H1 (cell line): ENCODE data around the gene HSPA12A. TPM values are rescaled to one million over a fixed set of nuclear protein-coding genes. Genes with fewer than 3 reads are reported as not detected.

Experiments used
- CTCF ChIA-PET: fragments of 300-600 bp; sonication (Branson Sonifier 250); formaldehyde crosslinking; loops from one replicate; lab custom pipeline; 2021; ENCODE audit not compliant: partially characterized antibody; lab: Charles Lee
- POLR2A ChIA-PET: fragments of 300-600 bp; sonication (Branson Sonifier 250); formaldehyde crosslinking; loops from one replicate; lab custom pipeline; 2021; ENCODE audit warnings: inconsistent platforms; ENCODE audit not compliant: partially characterized antibody; lab: Charles Lee
- DNase-seq, 2 experiments: peaks; one replicate each; pipeline versions ENCODE4 v3.0.0 to v3.0.0-alpha.2; 2010 to 2022; ENCODE audit warnings: low spot score in 2 of 2, low read depth in 1 of 2, mixed read lengths in 1 of 2
- FAIRE-seq: peaks from 2 replicates; lab custom pipeline; 2011; peaks lifted over from hg19 to GRCh38; lab: Jason Lieb, UNC
- H2AFZ ChIP-seq: 2 replicates; pipeline ENCODE4 v1.8.1; 2012; ENCODE audit warnings: low read length, inconsistent platforms
- H2AK5ac ChIP-seq: 2 replicates; pipeline ENCODE4 v1.6.1; 2013; ENCODE audit warnings: low read depth, low read length
- H2BK120ac ChIP-seq: replicated peaks from 2 replicates; pipeline ENCODE3; 2013; ENCODE audit warnings: low read depth, low read length, inconsistent platforms
- H2BK12ac ChIP-seq: 2 replicates; pipeline ENCODE4 v1.6.1; 2013; ENCODE audit warnings: low read depth, low read length
- H2BK15ac ChIP-seq: 2 replicates; pipeline ENCODE4 v1.6.1; 2013; ENCODE audit warnings: low read length
- H2BK20ac ChIP-seq: 2 replicates; pipeline ENCODE4 v1.6.1; 2013; ENCODE audit warnings: low read length
- H2BK5ac ChIP-seq: 2 replicates; pipeline ENCODE4 v1.6.1; 2013; ENCODE audit warnings: low read depth, low read length
- H3K14ac ChIP-seq: 2 replicates; pipeline ENCODE4 v1.6.1; 2013; ENCODE audit warnings: inconsistent platforms; ENCODE audit not compliant: insufficient read length
- H3K18ac ChIP-seq: 2 replicates; pipeline ENCODE4 v1.6.1; 2013; ENCODE audit warnings: low read length; ENCODE audit errors: extremely low read depth
- H3K23ac ChIP-seq: 2 replicates; pipeline ENCODE4 v1.6.1; 2013; ENCODE audit warnings: inconsistent platforms; ENCODE audit not compliant: insufficient read length
- H3K23me2 ChIP-seq: 2 replicates; pipeline ENCODE4 v1.6.1; 2013; ENCODE audit warnings: low read depth, low read length
- H3K27ac ChIP-seq: 2 replicates; pipeline ENCODE4 v1.6.1; 2011; ENCODE audit warnings: low read depth, low read length, inconsistent platforms
- H3K27me3 ChIP-seq, 4 experiments: replicated peaks in 1 of 4; 1 replicate in 1 of 4; 2 replicates in 3 of 4; pipeline versions ENCODE4 v1.6.1 to v1.8.1; 2011 to 2013; ENCODE audit warnings: low read length in 3 of 4, mild to moderate bottlenecking in 3 of 4, inconsistent platforms in 2 of 4, mixed read lengths in 2 of 4, moderate library complexity in 1 of 4; ENCODE audit not compliant: control insufficient read depth in 3 of 4, insufficient read depth in 3 of 4; ENCODE audit errors: extremely low read depth in 1 of 4
- H3K36me3 ChIP-seq, 4 experiments: 2 replicates each; pipeline versions ENCODE4 v1.6.1 to v1.8.1; 2011 to 2013; ENCODE audit warnings: mild to moderate bottlenecking in 4 of 4, low read length in 3 of 4, moderate library complexity in 2 of 4, control low read depth in 1 of 4, inconsistent platforms in 1 of 4; ENCODE audit not compliant: insufficient read depth in 4 of 4, control insufficient read depth in 2 of 4
- H3K4ac ChIP-seq: replicated peaks from 2 replicates; pipeline ENCODE3; 2013; ENCODE audit warnings: low read length, low read depth, mixed read lengths, inconsistent platforms; ENCODE audit not compliant: insufficient read length
- H3K4me1 ChIP-seq, 4 experiments: replicated peaks in 1 of 4; 1 replicate in 1 of 4; 2 replicates in 3 of 4; pipeline versions ENCODE4 v1.6.1 to v1.8.1; 2011 to 2013; ENCODE audit warnings: low read length in 3 of 4, inconsistent platforms in 2 of 4, mixed read lengths in 1 of 4; ENCODE audit not compliant: insufficient read depth in 4 of 4, control insufficient read depth in 3 of 4
- H3K4me2 ChIP-seq, 2 experiments: 2 replicates each; pipeline versions ENCODE4 v1.6.1 to v1.8.1; 2011 to 2013; ENCODE audit warnings: low read depth in 2 of 2, low read length in 2 of 2, control low read depth in 1 of 2, inconsistent platforms in 1 of 2, mild to moderate bottlenecking in 1 of 2; ENCODE audit not compliant: insufficient read depth in 1 of 2
- H3K4me3 ChIP-seq, 4 experiments: fragments of 200-600, 300-600 bp in 1 of 4; sonication (generic), shearing (Covaris generic), sonication (Bioruptor Twin) in 1 of 4; 2 replicates each; pipeline versions ENCODE4 v1.5.1 to v1.8.1; 2011 to 2016; ENCODE audit warnings: low read length in 4 of 4, low read depth in 3 of 4, control low read depth in 2 of 4, inconsistent platforms in 2 of 4, mild to moderate bottlenecking in 2 of 4, mixed read lengths in 1 of 4, moderate library complexity in 1 of 4; ENCODE audit not compliant: insufficient read depth in 2 of 4; ENCODE audit errors: extremely low read depth in 1 of 4
- H3K56ac ChIP-seq: replicated peaks from 2 replicates; pipeline ENCODE3; 2013; ENCODE audit warnings: low read depth, mild to moderate bottlenecking, mixed read lengths, low read length, inconsistent platforms; ENCODE audit not compliant: insufficient read length
- H3K79me1 ChIP-seq: 2 replicates; pipeline ENCODE4 v1.6.1; 2013; ENCODE audit warnings: low read depth, low read length, control low read depth
- H3K79me2 ChIP-seq, 2 experiments: 2 replicates each; pipeline versions ENCODE4 v1.6.1 to v1.8.1; 2012 to 2013; ENCODE audit warnings: low read length in 2 of 2, mild to moderate bottlenecking in 2 of 2, inconsistent platforms in 1 of 2; ENCODE audit not compliant: insufficient read depth in 2 of 2, control insufficient read depth in 1 of 2
- H3K9ac ChIP-seq, 4 experiments: replicated peaks in 1 of 4; 1 replicate in 1 of 4; 2 replicates in 3 of 4; pipeline versions ENCODE4 v1.6.1 to v1.8.1; 2011 to 2013; ENCODE audit warnings: low read depth in 3 of 4, low read length in 3 of 4, control low read depth in 2 of 4, mild to moderate bottlenecking in 2 of 4, moderate library complexity in 2 of 4, inconsistent platforms in 1 of 4; ENCODE audit errors: extremely low read depth in 1 of 4
- H3K9me3 ChIP-seq, 2 experiments: 2 replicates each; pipeline versions ENCODE4 v1.6.1 to v1.8.1; 2012 to 2013; ENCODE audit warnings: mild to moderate bottlenecking in 2 of 2, moderate library complexity in 2 of 2, control low read depth in 1 of 2, inconsistent platforms in 1 of 2, low read depth in 1 of 2, low read length in 1 of 2, mixed read lengths in 1 of 2; ENCODE audit not compliant: insufficient read depth in 2 of 2
- H4K20me1 ChIP-seq, 2 experiments: replicated peaks in 1 of 2; 2 replicates each; pipeline versions ENCODE3 to v1.8.1; 2011 to 2013; ENCODE audit warnings: inconsistent platforms in 2 of 2, low read length in 2 of 2, mild to moderate bottlenecking in 1 of 2; ENCODE audit not compliant: insufficient read depth in 2 of 2, control insufficient read depth in 1 of 2
- H4K5ac ChIP-seq: 2 replicates; pipeline ENCODE4 v1.6.1; 2013; ENCODE audit warnings: low read length, low read depth, mixed read lengths, inconsistent platforms; ENCODE audit not compliant: insufficient read length
- H4K8ac ChIP-seq: 2 replicates; pipeline ENCODE4 v1.8.0; 2013; ENCODE audit warnings: mild to moderate bottlenecking, moderate library complexity, low read length, inconsistent platforms; ENCODE audit not compliant: insufficient read depth; ENCODE audit errors: extremely low read depth
- H4K91ac ChIP-seq: replicated peaks from 2 replicates; pipeline ENCODE3; 2013; ENCODE audit warnings: low read length, mixed read lengths, inconsistent platforms; ENCODE audit not compliant: insufficient read length
- BRCA1 ChIP-seq: IDR thresholded peaks from 2 replicates; pipeline ENCODE4 v1.6.1; 2012; ENCODE audit warnings: low read depth, low read length, improper control_type of control experiment
- CEBPB ChIP-seq: IDR thresholded peaks from 2 replicates; pipeline ENCODE4 v1.6.1; 2012; ENCODE audit warnings: low read depth, low read length
- HDAC6 ChIP-seq: IDR thresholded peaks from one replicate; pipeline ENCODE4 v1.7.1; 2012; ENCODE audit warnings: low read depth, mild to moderate bottlenecking, inconsistent platforms, low read length, moderate library complexity
- NRF1 ChIP-seq: IDR thresholded peaks from 2 replicates; pipeline ENCODE4 v1.6.1; 2011; ENCODE audit warnings: mild to moderate bottlenecking, low read depth, low read length, improper control_type of control experiment
- PHF8 ChIP-seq: fragments of 200-600 bp; sonication (generic); conservative IDR thresholded peaks from 2 replicates; pipeline ENCODE4 v1.7.1; 2012; ENCODE audit warnings: low read depth, mild to moderate bottlenecking, inconsistent platforms, low read length, moderate library complexity
- POLR2AphosphoS5 ChIP-seq: IDR thresholded peaks from 2 replicates; pipeline ENCODE4 v1.6.1; 2011; ENCODE audit warnings: low read depth, low read length
- RFX5 ChIP-seq: IDR thresholded peaks from 2 replicates; pipeline ENCODE4 v1.6.1; 2011; ENCODE audit warnings: low read depth, low read length, improper control_type of control experiment, borderline replicate concordance
- SAP30 ChIP-seq: fragments of 300-600 bp; sonication (generic); IDR thresholded peaks from 2 replicates; pipeline ENCODE4 v1.7.1; 2012; ENCODE audit warnings: low read length, moderate library complexity, mild to moderate bottlenecking, inconsistent platforms; ENCODE audit not compliant: insufficient read depth, insufficient replicate concordance
- TBP ChIP-seq: IDR thresholded peaks from 2 replicates; pipeline ENCODE4 v1.6.1; 2011; ENCODE audit warnings: low read depth, low read length, improper control_type of control experiment
- YY1 ChIP-seq: IDR thresholded peaks from 2 replicates; pipeline ENCODE4 v1.6.1; 2011; ENCODE audit warnings: low read depth, mild to moderate bottlenecking, low read length
- WGBS, 2 experiments: shearing (Covaris generic) in 1 of 2; methylation state at CpG; one replicate each; pipeline versions ENCODE4 v1.1.6 to v1.1.7; 2013 to 2015; ENCODE audit warnings: low lambda C conversion rate in 2 of 2, mixed read lengths in 2 of 2, inconsistent platforms in 1 of 2, low coverage in 1 of 2, missing lambda C conversion rate in 1 of 2; ENCODE audit not compliant: insufficient replicate concordance in 2 of 2, insufficient coverage in 1 of 2, insufficient read length in 1 of 2; ENCODE audit errors: extremely low coverage in 1 of 2, missing lambda C conversion rate in 1 of 2; 5-methylcytosine and 5-hydroxymethylcytosine counted together
- polyA plus RNA-seq, 7 experiments: library from polyadenylated mRNA; depleted of rRNA in 3 of 7; stranded (reverse) in 5 of 7; unstranded in 2 of 7; fragments of >200 nt in 5 of 7; fragments of 200-250 nt in 2 of 7; gene quantifications; 1 replicate in 5 of 7; 2 replicates in 1 of 7; 4 replicates in 1 of 7; pipeline versions ENCODE4 v1.2.1 to v1.2.3, GENCODE V29; 2011 to 2013; ENCODE audit warnings: missing spikeins in 2 of 7, mixed read lengths in 2 of 7
- total RNA-seq: library from RNA; stranded (reverse); fragmentation: NEBNext Ultra II Directional; extraction: Animal tissue kit (Norgen Biotek cat#: 25700); gene quantifications from 2 replicates; pipeline ENCODE4 v1.2.1, GENCODE V29; 2021
- TF ChIP-seq, protein P1 (sequence below): IDR thresholded peaks from 2 replicates; pipeline ENCODE4 v1.6.1; 2012; ENCODE audit warnings: inconsistent platforms
- TF ChIP-seq, protein P2 (sequence below), 3 experiments: IDR thresholded peaks; 1 replicate in 2 of 3; 2 replicates in 1 of 3; pipeline versions ENCODE4 v1.5.1 to v1.6.1; 2011; ENCODE audit warnings: low read length in 3 of 3, mild to moderate bottlenecking in 3 of 3, inconsistent platforms in 2 of 3, low read depth in 1 of 3, moderate library complexity in 1 of 3; ENCODE audit not compliant: insufficient read depth in 1 of 3; ENCODE audit errors: control extremely low read depth in 1 of 3

The HSPA12A gene
- total and polyA plus RNA-seq, 2 of the 8 experiments (the other 6 are each of a cell fraction or from before 2014, with no cell fraction given) = 3.1 to 6.9 TPM

GRCh38 chr10:116656044-116656443 lies 86.3 kb downstream of the HSPA12A start:
- FAIRE-seq = no peak
- H3K14ac ChIP-seq = no peak overlapping the region
- no peak overlapping the region for H4K8ac ChIP-seq
- no peak overlapping the region for H4K5ac ChIP-seq
- CTCF ChIA-PET = interaction anchor here (0.8 to 7.6 kb wide), 14 partner anchors 10 to 728 kb away, joined by 3 to 66 read pairs (median 6); no protein-coding TSS in a partner anchor
- H3K4ac ChIP-seq = no peak overlapping the region
- H3K27ac ChIP-seq = no peak overlapping the region
- no peaks in the 10 kb centered on the region for H3K4me1 ChIP-seq
- no peak overlapping the region for H2AFZ ChIP-seq
- H4K91ac ChIP-seq = no peak overlapping the region
- no peak overlapping the region for H2BK5ac ChIP-seq
- no peak overlapping the region for H2BK120ac ChIP-seq
- no peaks in the 10 kb centered on the region for H3K27me3 ChIP-seq
- H3K79me2 ChIP-seq = no peaks in the 10 kb centered on the region
- H3K18ac ChIP-seq = no peak overlapping the region
- no peaks in the 10 kb centered on the region for H3K9me3 ChIP-seq
- no peaks in the 10 kb centered on the region for H3K36me3 ChIP-seq
- no peak overlapping the region for H2BK15ac ChIP-seq
- H2AK5ac ChIP-seq = no peak overlapping the region
- no peak overlapping the region for H3K4me2 ChIP-seq
- no peak overlapping the region for H3K56ac ChIP-seq
- DNase-seq = no peak
- no peak overlapping the region for H2BK12ac ChIP-seq
- no peaks in the 10 kb centered on the region for H3K79me1 ChIP-seq
- no peak overlapping the region for H3K4me3 ChIP-seq
- H4K20me1 ChIP-seq = no peaks in the 10 kb centered on the region
- POLR2A ChIA-PET = no interaction called here
- WGBS, 2 experiments = 88% methylated on average over 4 of the region's 4 CpGs; no CpG with 5 or more reads in 1 of the 2 experiments
- no peak overlapping the region for H3K23ac ChIP-seq
- no peaks in the 10 kb centered on the region; the same call in 1 of the 2 replicates for H3K23me2 ChIP-seq
- H3K9ac ChIP-seq = no peak overlapping the region
- H2BK20ac ChIP-seq = no peak overlapping the region
- TF ChIP-seq SAP30 (no peak), HDAC6 (no peak), NRF1 (no peak), RFX5 (no peak), TBP (no peak), PHF8 (no peak), BRCA1 (no peak), YY1 (no peak), POLR2AphosphoS5 (no peak), CEBPB (no peak)
- TF ChIP-seq, protein P1, sequence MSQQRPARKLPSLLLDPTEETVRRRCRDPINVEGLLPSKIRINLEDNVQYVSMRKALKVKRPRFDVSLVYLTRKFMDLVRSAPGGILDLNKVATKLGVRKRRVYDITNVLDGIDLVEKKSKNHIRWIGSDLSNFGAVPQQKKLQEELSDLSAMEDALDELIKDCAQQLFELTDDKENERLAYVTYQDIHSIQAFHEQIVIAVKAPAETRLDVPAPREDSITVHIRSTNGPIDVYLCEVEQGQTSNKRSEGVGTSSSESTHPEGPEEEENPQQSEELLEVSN = no peak
- TF ChIP-seq, protein P2, sequence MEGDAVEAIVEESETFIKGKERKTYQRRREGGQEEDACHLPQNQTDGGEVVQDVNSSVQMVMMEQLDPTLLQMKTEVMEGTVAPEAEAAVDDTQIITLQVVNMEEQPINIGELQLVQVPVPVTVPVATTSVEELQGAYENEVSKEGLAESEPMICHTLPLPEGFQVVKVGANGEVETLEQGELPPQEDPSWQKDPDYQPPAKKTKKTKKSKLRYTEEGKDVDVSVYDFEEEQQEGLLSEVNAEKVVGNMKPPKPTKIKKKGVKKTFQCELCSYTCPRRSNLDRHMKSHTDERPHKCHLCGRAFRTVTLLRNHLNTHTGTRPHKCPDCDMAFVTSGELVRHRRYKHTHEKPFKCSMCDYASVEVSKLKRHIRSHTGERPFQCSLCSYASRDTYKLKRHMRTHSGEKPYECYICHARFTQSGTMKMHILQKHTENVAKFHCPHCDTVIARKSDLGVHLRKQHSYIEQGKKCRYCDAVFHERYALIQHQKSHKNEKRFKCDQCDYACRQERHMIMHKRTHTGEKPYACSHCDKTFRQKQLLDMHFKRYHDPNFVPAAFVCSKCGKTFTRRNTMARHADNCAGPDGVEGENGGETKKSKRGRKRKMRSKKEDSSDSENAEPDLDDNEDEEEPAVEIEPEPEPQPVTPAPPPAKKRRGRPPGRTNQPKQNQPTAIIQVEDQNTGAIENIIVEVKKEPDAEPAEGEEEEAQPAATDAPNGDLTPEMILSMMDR (IDR thresholded peaks at IDR 0.05; ENCODE audit: control extremely low read depth in 1 of 3, insufficient read depth in 1 of 3, low read depth in 1 of 3, low read length in 3 of 3) = no peak
